Liver (tissue), 9 donors: ENCODE results near the gene NRROS. TPM values are rescaled to one million over a fixed set of nuclear protein-coding genes. Genes with fewer than 3 reads are reported as not detected.

Source experiments
- DNase-seq: peaks from one replicate; pipeline ENCODE4 v3.0.0-alpha.2; 2017; ENCODE audit warnings: low spot score
- H3K27ac ChIP-seq, 2 donors: one replicate each; pipeline ENCODE4 v1.7.0; 2013; ENCODE audit warnings: inconsistent platforms in 2 of 2, low read length in 2 of 2, control low read depth in 1 of 2, low read depth in 1 of 2, mild to moderate bottlenecking in 1 of 2
- H3K27me3 ChIP-seq, 4 donors: one replicate each; pipeline versions ENCODE4 v1.6.1 to v1.7.0; 2013; ENCODE audit warnings: low read length in 3 of 4, inconsistent platforms in 1 of 4, mild to moderate bottlenecking in 1 of 4, moderate library complexity in 1 of 4; ENCODE audit not compliant: control insufficient read depth in 4 of 4, insufficient read depth in 4 of 4
- H3K36me3 ChIP-seq, 4 donors: one replicate each; pipeline versions ENCODE4 v1.6.1 to v1.7.0; 2013; ENCODE audit warnings: low read length in 3 of 4, mild to moderate bottlenecking in 3 of 4, low read depth in 1 of 4, moderate library complexity in 1 of 4; ENCODE audit not compliant: control insufficient read depth in 4 of 4, insufficient read depth in 3 of 4
- H3K4me1 ChIP-seq, 4 donors: one replicate each; pipeline versions ENCODE4 v1.6.1 to v1.7.0; 2013; ENCODE audit warnings: low read length in 3 of 4, mild to moderate bottlenecking in 3 of 4, moderate library complexity in 1 of 4; ENCODE audit not compliant: control insufficient read depth in 4 of 4, insufficient read depth in 4 of 4
- H3K4me3 ChIP-seq, 3 donors: one replicate each; pipeline versions ENCODE4 v1.6.1 to v1.7.0; 2013; ENCODE audit warnings: low read length in 3 of 3, control low read depth in 1 of 3, low read depth in 1 of 3, mild to moderate bottlenecking in 1 of 3
- H3K9ac ChIP-seq, 2 donors: one replicate each; pipeline ENCODE4 v1.7.0; 2013; ENCODE audit warnings: low read length in 2 of 2, mild to moderate bottlenecking in 2 of 2, moderate library complexity in 2 of 2, control low read depth in 1 of 2, low read depth in 1 of 2
- H3K9me3 ChIP-seq, 4 donors: one replicate each; pipeline versions ENCODE4 v1.6.1 to v1.7.0; 2013; ENCODE audit warnings: low read length in 3 of 4; ENCODE audit not compliant: control insufficient read depth in 4 of 4
- EGR1 ChIP-seq, 2 donors: IDR thresholded peaks; 2 replicates each; pipeline ENCODE4 v1.6.1; 2016 to 2018; ENCODE audit warnings: antibody characterized with exemption in 2 of 2, low read depth in 2 of 2
- FOXA1 ChIP-seq: IDR thresholded peaks from 2 replicates; pipeline ENCODE4 v1.6.1; 2016; ENCODE audit warnings: antibody characterized with exemption
- FOXA2 ChIP-seq: IDR thresholded peaks from 2 replicates; pipeline ENCODE4 v1.6.1; 2016; ENCODE audit warnings: antibody characterized with exemption
- GABPA ChIP-seq, 2 donors: IDR thresholded peaks in 1 of 2; conservative IDR thresholded peaks in 1 of 2; 2 replicates each; pipeline ENCODE4 v1.6.1; 2016; ENCODE audit warnings: antibody characterized with exemption in 2 of 2, mild to moderate bottlenecking in 1 of 2, moderate library complexity in 1 of 2
- HNF4A ChIP-seq, 2 donors: conservative IDR thresholded peaks; 2 replicates each; pipeline ENCODE4 v1.6.1; 2016; ENCODE audit warnings: antibody characterized with exemption in 2 of 2, mild to moderate bottlenecking in 2 of 2
- HNF4G ChIP-seq: IDR thresholded peaks from 2 replicates; pipeline ENCODE4 v1.6.1; 2016; ENCODE audit warnings: antibody characterized with exemption
- JUND ChIP-seq, 2 donors: IDR thresholded peaks; 2 replicates each; pipeline ENCODE4 v1.6.1; 2016; ENCODE audit warnings: antibody characterized with exemption in 2 of 2
- NR2F2 ChIP-seq: IDR thresholded peaks from 2 replicates; pipeline ENCODE4 v1.6.1; 2016; ENCODE audit warnings: antibody characterized with exemption
- RAD21 ChIP-seq, 2 donors: IDR thresholded peaks; 2 replicates each; pipeline ENCODE4 v1.6.1; 2016; ENCODE audit warnings: antibody characterized with exemption in 2 of 2, mild to moderate bottlenecking in 2 of 2
- RXRA ChIP-seq, 2 donors: IDR thresholded peaks; 2 replicates each; pipeline ENCODE4 v1.6.1; 2017 to 2018; ENCODE audit warnings: antibody characterized with exemption in 2 of 2, mild to moderate bottlenecking in 1 of 2
- SP1 ChIP-seq: IDR thresholded peaks from 2 replicates; pipeline ENCODE4 v1.6.1; 2018; ENCODE audit warnings: antibody characterized with exemption, mild to moderate bottlenecking
- TAF1 ChIP-seq: conservative IDR thresholded peaks from 2 replicates; pipeline ENCODE4 v1.6.1; 2016; ENCODE audit warnings: antibody characterized with exemption, mild to moderate bottlenecking
- YY1 ChIP-seq: IDR thresholded peaks from 2 replicates; pipeline ENCODE4 v1.6.1; 2016; ENCODE audit warnings: antibody characterized with exemption, mild to moderate bottlenecking
- WGBS: extraction: QIAGEN DNeasy Blood & Tissue Kit; methylation state at CpG from one replicate; pipeline ENCODE4 v1.1.7; 2013; 5-methylcytosine and 5-hydroxymethylcytosine counted together
- polyA plus RNA-seq, 2 donors: library from polyadenylated mRNA; stranded (reverse) in 1 of 2; unstranded in 1 of 2; fragments of 200-250 nt in 1 of 2; fragments of >200 nt in 1 of 2; fragmentation: Nextera tagmentation in 1 of 2; extraction: Ambion mirVana in 1 of 2; gene quantifications; one replicate each; pipeline versions ENCODE4 v1.2.1 to v1.2.3, GENCODE V29; 2013 to 2015
- total RNA-seq, 2 donors: library from RNA; depleted of rRNA; stranded (reverse); fragments of >200 nt; gene quantifications; one replicate each; pipeline ENCODE4 v1.2.3, GENCODE V29; 2014
- TF ChIP-seq, protein P1 (sequence below): fragments of 150-350 bp; IDR thresholded peaks from 2 replicates; pipeline ENCODE4 v1.5.1; 2017; ENCODE audit warnings: improper control_type of control experiment, low read depth, low read length; ENCODE audit not compliant: missing input control
- TF ChIP-seq, protein P2 (sequence below): IDR thresholded peaks from 2 replicates; pipeline ENCODE4 v1.6.1; 2016; ENCODE audit warnings: antibody characterized with exemption
- TF ChIP-seq, protein P3 (sequence below): IDR thresholded peaks from 2 replicates; pipeline ENCODE4 v1.6.1; 2016; ENCODE audit warnings: antibody characterized with exemption, mild to moderate bottlenecking
- TF ChIP-seq, protein P4 (sequence below): IDR thresholded peaks from 2 replicates; pipeline ENCODE4 v1.6.1; 2016; ENCODE audit warnings: antibody characterized with exemption
- TF ChIP-seq, protein P5 (sequence below): IDR thresholded peaks from 2 replicates; pipeline ENCODE4 v1.6.1; 2016; ENCODE audit warnings: antibody characterized with exemption
- donor health status: healthy.
- donor health status: healthy.
- donor health status: healthy.
- donor health status: healthy.
- donor health status: healthy.

NRROS gene
- total and polyA plus RNA-seq, 4 donors = 0.82 to 9.2 (median 3.0) TPM

DNA sequence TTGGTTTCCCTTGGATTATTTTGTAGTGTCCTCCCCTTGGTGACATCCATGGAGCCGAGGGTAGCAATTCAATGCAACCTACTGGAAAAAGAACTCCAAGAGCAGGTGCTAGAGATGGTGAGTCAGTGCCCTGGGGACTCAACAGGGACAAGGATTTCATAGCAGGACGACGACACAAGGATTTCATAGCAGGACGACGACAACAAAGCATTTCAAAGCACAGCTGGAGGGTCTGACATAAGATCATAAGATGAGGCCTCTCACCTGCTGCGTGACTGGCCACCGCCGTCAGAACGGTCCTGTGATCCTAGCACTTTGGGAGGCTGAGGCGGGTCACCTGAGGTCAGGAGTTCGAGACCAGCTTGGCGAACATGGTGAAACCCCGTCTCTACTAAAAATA lies 22.5 kb downstream of the NRROS start:
- WGBS = 94% methylated on average over 13 of the region's 13 CpGs
- H3K9ac ChIP-seq = no peak overlapping the region

More for the DNA sequence above, 22.5 kb downstream of the NRROS start:
- Histone ChIP-seq H3K4me3 (no peak overlapping the region), H3K36me3 (no peaks in the 10 kb centered on the region), H3K9me3 (no peaks in the 10 kb centered on the region), H3K4me1 (no peaks in the 10 kb centered on the region), H3K27ac (no peak overlapping the region), H3K27me3 (no peaks in the 10 kb centered on the region)
- DNase-seq = no peak
- TF ChIP-seq, protein P1, sequence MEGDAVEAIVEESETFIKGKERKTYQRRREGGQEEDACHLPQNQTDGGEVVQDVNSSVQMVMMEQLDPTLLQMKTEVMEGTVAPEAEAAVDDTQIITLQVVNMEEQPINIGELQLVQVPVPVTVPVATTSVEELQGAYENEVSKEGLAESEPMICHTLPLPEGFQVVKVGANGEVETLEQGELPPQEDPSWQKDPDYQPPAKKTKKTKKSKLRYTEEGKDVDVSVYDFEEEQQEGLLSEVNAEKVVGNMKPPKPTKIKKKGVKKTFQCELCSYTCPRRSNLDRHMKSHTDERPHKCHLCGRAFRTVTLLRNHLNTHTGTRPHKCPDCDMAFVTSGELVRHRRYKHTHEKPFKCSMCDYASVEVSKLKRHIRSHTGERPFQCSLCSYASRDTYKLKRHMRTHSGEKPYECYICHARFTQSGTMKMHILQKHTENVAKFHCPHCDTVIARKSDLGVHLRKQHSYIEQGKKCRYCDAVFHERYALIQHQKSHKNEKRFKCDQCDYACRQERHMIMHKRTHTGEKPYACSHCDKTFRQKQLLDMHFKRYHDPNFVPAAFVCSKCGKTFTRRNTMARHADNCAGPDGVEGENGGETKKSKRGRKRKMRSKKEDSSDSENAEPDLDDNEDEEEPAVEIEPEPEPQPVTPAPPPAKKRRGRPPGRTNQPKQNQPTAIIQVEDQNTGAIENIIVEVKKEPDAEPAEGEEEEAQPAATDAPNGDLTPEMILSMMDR = no peak
- TF ChIP-seq FOXA2 = no peak
- TF ChIP-seq, protein P2, sequence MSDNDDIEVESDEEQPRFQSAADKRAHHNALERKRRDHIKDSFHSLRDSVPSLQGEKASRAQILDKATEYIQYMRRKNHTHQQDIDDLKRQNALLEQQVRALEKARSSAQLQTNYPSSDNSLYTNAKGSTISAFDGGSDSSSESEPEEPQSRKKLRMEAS = no peak
- TF ChIP-seq, protein P3, sequence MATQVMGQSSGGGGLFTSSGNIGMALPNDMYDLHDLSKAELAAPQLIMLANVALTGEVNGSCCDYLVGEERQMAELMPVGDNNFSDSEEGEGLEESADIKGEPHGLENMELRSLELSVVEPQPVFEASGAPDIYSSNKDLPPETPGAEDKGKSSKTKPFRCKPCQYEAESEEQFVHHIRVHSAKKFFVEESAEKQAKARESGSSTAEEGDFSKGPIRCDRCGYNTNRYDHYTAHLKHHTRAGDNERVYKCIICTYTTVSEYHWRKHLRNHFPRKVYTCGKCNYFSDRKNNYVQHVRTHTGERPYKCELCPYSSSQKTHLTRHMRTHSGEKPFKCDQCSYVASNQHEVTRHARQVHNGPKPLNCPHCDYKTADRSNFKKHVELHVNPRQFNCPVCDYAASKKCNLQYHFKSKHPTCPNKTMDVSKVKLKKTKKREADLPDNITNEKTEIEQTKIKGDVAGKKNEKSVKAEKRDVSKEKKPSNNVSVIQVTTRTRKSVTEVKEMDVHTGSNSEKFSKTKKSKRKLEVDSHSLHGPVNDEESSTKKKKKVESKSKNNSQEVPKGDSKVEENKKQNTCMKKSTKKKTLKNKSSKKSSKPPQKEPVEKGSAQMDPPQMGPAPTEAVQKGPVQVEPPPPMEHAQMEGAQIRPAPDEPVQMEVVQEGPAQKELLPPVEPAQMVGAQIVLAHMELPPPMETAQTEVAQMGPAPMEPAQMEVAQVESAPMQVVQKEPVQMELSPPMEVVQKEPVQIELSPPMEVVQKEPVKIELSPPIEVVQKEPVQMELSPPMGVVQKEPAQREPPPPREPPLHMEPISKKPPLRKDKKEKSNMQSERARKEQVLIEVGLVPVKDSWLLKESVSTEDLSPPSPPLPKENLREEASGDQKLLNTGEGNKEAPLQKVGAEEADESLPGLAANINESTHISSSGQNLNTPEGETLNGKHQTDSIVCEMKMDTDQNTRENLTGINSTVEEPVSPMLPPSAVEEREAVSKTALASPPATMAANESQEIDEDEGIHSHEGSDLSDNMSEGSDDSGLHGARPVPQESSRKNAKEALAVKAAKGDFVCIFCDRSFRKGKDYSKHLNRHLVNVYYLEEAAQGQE = no peak
- TF ChIP-seq TAF1 = no peak
- TF ChIP-seq, protein P4, sequence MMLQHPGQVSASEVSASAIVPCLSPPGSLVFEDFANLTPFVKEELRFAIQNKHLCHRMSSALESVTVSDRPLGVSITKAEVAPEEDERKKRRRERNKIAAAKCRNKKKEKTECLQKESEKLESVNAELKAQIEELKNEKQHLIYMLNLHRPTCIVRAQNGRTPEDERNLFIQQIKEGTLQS = no peak
- TF ChIP-seq RAD21 (IDR thresholded peaks at IDR 0.05) = no peak
- no peak for TF ChIP-seq JUND (IDR thresholded peaks at IDR 0.05)
- no peak for TF ChIP-seq SP1
- no peak for TF ChIP-seq FOXA1
- no peak for TF ChIP-seq YY1
- TF ChIP-seq EGR1 (IDR thresholded peaks at IDR 0.05; ENCODE audit: low read depth in 2 of 2) = no peak
- no peak for TF ChIP-seq NR2F2
- TF ChIP-seq HNF4G = no peak
- no peak for TF ChIP-seq GABPA (IDR thresholded peaks at IDR 0.05 in 1 of 2, conservative IDR thresholded peaks at IDR 0.05 in 1 of 2)
- TF ChIP-seq, protein P5, sequence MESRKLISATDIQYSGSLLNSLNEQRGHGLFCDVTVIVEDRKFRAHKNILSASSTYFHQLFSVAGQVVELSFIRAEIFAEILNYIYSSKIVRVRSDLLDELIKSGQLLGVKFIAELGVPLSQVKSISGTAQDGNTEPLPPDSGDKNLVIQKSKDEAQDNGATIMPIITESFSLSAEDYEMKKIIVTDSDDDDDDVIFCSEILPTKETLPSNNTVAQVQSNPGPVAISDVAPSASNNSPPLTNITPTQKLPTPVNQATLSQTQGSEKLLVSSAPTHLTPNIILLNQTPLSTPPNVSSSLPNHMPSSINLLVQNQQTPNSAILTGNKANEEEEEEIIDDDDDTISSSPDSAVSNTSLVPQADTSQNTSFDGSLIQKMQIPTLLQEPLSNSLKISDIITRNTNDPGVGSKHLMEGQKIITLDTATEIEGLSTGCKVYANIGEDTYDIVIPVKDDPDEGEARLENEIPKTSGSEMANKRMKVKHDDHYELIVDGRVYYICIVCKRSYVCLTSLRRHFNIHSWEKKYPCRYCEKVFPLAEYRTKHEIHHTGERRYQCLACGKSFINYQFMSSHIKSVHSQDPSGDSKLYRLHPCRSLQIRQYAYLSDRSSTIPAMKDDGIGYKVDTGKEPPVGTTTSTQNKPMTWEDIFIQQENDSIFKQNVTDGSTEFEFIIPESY = no peak
- no peak for TF ChIP-seq RXRA (IDR thresholded peaks at IDR 0.05)
- TF ChIP-seq HNF4A (conservative IDR thresholded peaks at IDR 0.05) = no peak
